Caco-2 (cell line): ENCODE measurements around the gene ARL6IP4. TPM values are rescaled to one million over a fixed set of nuclear protein-coding genes. Genes with fewer than 3 reads are reported as not detected.

Experiments
- BruUV-seq: library from RNA; stranded (reverse); fragments of 400-500 nt; replicated peaks from 2 replicates; lab custom pipeline; 2021; lab: Mats Ljungman, UMichigan
- CTCF ChIA-PET: fragments of 300-600 bp; sonication (Branson Sonifier 250); formaldehyde crosslinking; loops from one replicate; lab custom pipeline; 2022; ENCODE audit warnings: antibody characterized with exemption; lab: Charles Lee
- POLR2A ChIA-PET: fragments of 300-600 bp; sonication (Branson Sonifier 250); formaldehyde crosslinking; loops from one replicate; lab custom pipeline; 2022; ENCODE audit warnings: antibody characterized with exemption; lab: Charles Lee
- DNase-seq, 2 experiments: peaks; one replicate each; pipeline versions ENCODE4 v3.0.0 to v3.0.0-alpha.2; 2020 to 2022
- H3K27me3 ChIP-seq: replicated peaks from 2 replicates; pipeline ENCODE4 v1.6.0; 2011; ENCODE audit warnings: low read length; ENCODE audit not compliant: control insufficient read depth, insufficient read depth
- H3K36me3 ChIP-seq: 2 replicates; pipeline ENCODE4 v1.5.1; 2011; ENCODE audit warnings: low read length; ENCODE audit not compliant: control insufficient read depth, insufficient read depth
- H3K4me1 ChIP-seq: fragments of 250-450 bp; sonication (Bioruptor Pico); 2 replicates; pipeline ENCODE4 v1.5.1; 2020; ENCODE audit warnings: mild to moderate bottlenecking
- H3K4me3 ChIP-seq: 2 replicates; pipeline ENCODE4 v1.5.1; 2011; ENCODE audit warnings: low read depth, mild to moderate bottlenecking, control low read depth, low read length
- H3K9me3 ChIP-seq: fragments of 250-450 bp; sonication (Bioruptor Pico); 2 replicates; pipeline ENCODE4 v1.5.1; 2020; ENCODE audit warnings: mild to moderate bottlenecking, moderate library complexity
- H3K27ac Mint-ChIP-seq: one replicate; pipeline ENCODE4 v1.8.0; 2022; ENCODE audit warnings: mixed read lengths; ENCODE audit not compliant: unreplicated experiment
- H3K27me3 Mint-ChIP-seq: one replicate; pipeline ENCODE4 v1.8.0; 2022; ENCODE audit warnings: mixed read lengths; ENCODE audit not compliant: insufficient read depth, unreplicated experiment
- H3K36me3 Mint-ChIP-seq: one replicate; pipeline ENCODE4 v1.8.0; 2022; ENCODE audit warnings: mild to moderate bottlenecking, mixed read lengths; ENCODE audit not compliant: insufficient read depth, unreplicated experiment
- H3K4me1 Mint-ChIP-seq: one replicate; pipeline ENCODE4 v1.8.0; 2022; ENCODE audit warnings: low read depth, mixed read lengths; ENCODE audit not compliant: unreplicated experiment
- H3K4me3 Mint-ChIP-seq: one replicate; pipeline ENCODE4 v1.8.0; 2022; ENCODE audit warnings: mild to moderate bottlenecking, moderate library complexity, mixed read lengths; ENCODE audit not compliant: unreplicated experiment
- H3K9me3 Mint-ChIP-seq: one replicate; pipeline ENCODE4 v1.8.0; 2022; ENCODE audit warnings: mixed read lengths; ENCODE audit not compliant: unreplicated experiment
- intact Hi-C: fragments of 100-400 bp; cut with micrococcal nuclease; formaldehyde crosslinking; loops from one replicate; pipeline ENCODE4 v1.10.0; 2022; ENCODE audit not compliant: unreplicated experiment
- total RNA-seq: library from RNA; stranded (reverse); gene quantifications from 2 replicates; pipeline ENCODE4 v1.2.3, GENCODE V29; 2022
- TF ChIP-seq, protein P1 (sequence below), 2 experiments: fragments of 200-600 bp in 1 of 2; IDR thresholded peaks; 1 replicate in 1 of 2; 2 replicates in 1 of 2; pipeline versions ENCODE4 v1.5.1 to v1.8.0; 2011 to 2022; ENCODE audit warnings: antibody characterized with exemption in 1 of 2, control low read depth in 1 of 2, inconsistent platforms in 1 of 2, low read depth in 1 of 2, low read length in 1 of 2, mild to moderate bottlenecking in 1 of 2, moderate library complexity in 1 of 2; ENCODE audit not compliant: insufficient read depth in 1 of 2, severe bottlenecking in 1 of 2, unreplicated experiment in 1 of 2

The ARL6IP4 gene
- total RNA-seq, 1 experiment from 2014 or later = 103 TPM

DNA sequence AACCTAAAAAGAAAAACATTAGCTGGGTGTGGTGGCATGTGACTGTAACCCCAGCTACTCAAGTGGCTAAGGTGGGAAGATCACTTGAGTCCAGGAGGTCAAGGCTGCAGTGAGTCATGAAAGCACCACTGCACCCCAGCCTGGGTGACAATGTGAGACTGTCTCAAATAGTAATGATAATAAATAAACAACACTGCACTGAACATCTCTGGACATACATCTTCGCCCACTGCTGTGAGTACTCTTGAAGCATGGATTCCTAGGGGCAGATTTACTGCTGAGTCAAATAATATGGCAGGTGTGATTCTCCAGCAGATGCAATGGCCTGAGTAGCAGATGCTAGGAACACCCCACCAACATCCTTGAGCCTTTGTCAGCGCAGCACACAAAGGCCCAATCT is 37.8 kb upstream of the ARL6IP4 start:
- DNase-seq = no peak
- BruUV-seq = no TSS peak
- H3K4me3 ChIP-seq = no peak overlapping the region
- H3K27me3 ChIP-seq = no peaks in the 10 kb centered on the region
- no peaks in the 10 kb centered on the region; the same call in 1 of the 2 replicates for H3K36me3 ChIP-seq
- no peaks in the 10 kb centered on the region for H3K27me3 Mint-ChIP-seq
- H3K4me1 ChIP-seq = peaks cover 3% of the 10 kb centered on the region; the same call in 1 of the 2 replicates
- peaks cover 6% of the 10 kb centered on the region for H3K36me3 Mint-ChIP-seq
- TF ChIP-seq, protein P1, sequence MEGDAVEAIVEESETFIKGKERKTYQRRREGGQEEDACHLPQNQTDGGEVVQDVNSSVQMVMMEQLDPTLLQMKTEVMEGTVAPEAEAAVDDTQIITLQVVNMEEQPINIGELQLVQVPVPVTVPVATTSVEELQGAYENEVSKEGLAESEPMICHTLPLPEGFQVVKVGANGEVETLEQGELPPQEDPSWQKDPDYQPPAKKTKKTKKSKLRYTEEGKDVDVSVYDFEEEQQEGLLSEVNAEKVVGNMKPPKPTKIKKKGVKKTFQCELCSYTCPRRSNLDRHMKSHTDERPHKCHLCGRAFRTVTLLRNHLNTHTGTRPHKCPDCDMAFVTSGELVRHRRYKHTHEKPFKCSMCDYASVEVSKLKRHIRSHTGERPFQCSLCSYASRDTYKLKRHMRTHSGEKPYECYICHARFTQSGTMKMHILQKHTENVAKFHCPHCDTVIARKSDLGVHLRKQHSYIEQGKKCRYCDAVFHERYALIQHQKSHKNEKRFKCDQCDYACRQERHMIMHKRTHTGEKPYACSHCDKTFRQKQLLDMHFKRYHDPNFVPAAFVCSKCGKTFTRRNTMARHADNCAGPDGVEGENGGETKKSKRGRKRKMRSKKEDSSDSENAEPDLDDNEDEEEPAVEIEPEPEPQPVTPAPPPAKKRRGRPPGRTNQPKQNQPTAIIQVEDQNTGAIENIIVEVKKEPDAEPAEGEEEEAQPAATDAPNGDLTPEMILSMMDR (IDR thresholded peaks at IDR 0.05; ENCODE audit: insufficient read depth in 1 of 2, low read depth in 1 of 2, low read length in 1 of 2, severe bottlenecking in 1 of 2, unreplicated experiment in 1 of 2) = no peak
- intact Hi-C loops = no loop called here
- H3K4me3 Mint-ChIP-seq = no peak overlapping the region
- H3K9me3 Mint-ChIP-seq = no peaks in the 10 kb centered on the region
- H3K27ac Mint-ChIP-seq = no peak overlapping the region
- H3K4me1 Mint-ChIP-seq = peaks cover 5% of the 10 kb centered on the region
- ChIA-PET POLR2A (interaction anchor here (0.5 kb wide), 1 partner anchor 738 kb away, joined by 3 read pairs; no protein-coding TSS in a partner anchor), CTCF (no interaction called here)
- no peaks in the 10 kb centered on the region for H3K9me3 ChIP-seq

DNA sequence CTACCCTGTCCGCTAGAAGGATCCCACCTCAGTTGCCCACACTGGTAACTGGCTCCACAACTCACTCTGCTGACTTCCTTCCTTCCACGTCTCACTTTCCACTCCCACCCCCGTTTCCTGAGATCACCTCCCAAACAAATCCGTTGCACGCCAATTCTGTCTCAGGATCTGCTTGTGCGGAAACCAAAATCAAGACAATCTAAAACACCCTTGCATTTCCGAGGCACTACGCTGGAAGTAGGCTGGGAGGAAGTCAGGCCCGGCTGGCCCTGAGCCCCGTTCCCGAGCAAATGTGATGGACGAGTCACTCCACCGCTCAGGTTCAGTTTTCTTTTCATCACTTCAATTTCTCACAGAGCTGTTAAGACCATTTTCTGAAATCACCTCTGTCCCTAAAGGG is 37.3 kb upstream of the ARL6IP4 start:
- no peaks in the 10 kb centered on the region for H3K27me3 ChIP-seq
- no peaks in the 10 kb centered on the region for H3K9me3 ChIP-seq
- TF ChIP-seq, protein P1 (IDR thresholded peaks at IDR 0.05; ENCODE audit: insufficient read depth in 1 of 2, low read depth in 1 of 2, low read length in 1 of 2, severe bottlenecking in 1 of 2, unreplicated experiment in 1 of 2) = no peak
- DNase-seq = no peak
- Mint-ChIP-seq H3K27ac (no peak overlapping the region), H3K36me3 (peaks cover 6% of the 10 kb centered on the region), H3K4me3 (no peak overlapping the region), H3K9me3 (no peaks in the 10 kb centered on the region), H3K4me1 (peaks cover 5% of the 10 kb centered on the region), H3K27me3 (no peaks in the 10 kb centered on the region)
- no TSS peak for BruUV-seq
- intact Hi-C loops = no loop called here
- H3K36me3 ChIP-seq = no peaks in the 10 kb centered on the region; the same call in 1 of the 2 replicates
- peaks cover 3% of the 10 kb centered on the region; the same call in 1 of the 2 replicates for H3K4me1 ChIP-seq
- ChIA-PET POLR2A (no interaction called here), CTCF (no interaction called here)
- H3K4me3 ChIP-seq = no peak overlapping the region

DNA sequence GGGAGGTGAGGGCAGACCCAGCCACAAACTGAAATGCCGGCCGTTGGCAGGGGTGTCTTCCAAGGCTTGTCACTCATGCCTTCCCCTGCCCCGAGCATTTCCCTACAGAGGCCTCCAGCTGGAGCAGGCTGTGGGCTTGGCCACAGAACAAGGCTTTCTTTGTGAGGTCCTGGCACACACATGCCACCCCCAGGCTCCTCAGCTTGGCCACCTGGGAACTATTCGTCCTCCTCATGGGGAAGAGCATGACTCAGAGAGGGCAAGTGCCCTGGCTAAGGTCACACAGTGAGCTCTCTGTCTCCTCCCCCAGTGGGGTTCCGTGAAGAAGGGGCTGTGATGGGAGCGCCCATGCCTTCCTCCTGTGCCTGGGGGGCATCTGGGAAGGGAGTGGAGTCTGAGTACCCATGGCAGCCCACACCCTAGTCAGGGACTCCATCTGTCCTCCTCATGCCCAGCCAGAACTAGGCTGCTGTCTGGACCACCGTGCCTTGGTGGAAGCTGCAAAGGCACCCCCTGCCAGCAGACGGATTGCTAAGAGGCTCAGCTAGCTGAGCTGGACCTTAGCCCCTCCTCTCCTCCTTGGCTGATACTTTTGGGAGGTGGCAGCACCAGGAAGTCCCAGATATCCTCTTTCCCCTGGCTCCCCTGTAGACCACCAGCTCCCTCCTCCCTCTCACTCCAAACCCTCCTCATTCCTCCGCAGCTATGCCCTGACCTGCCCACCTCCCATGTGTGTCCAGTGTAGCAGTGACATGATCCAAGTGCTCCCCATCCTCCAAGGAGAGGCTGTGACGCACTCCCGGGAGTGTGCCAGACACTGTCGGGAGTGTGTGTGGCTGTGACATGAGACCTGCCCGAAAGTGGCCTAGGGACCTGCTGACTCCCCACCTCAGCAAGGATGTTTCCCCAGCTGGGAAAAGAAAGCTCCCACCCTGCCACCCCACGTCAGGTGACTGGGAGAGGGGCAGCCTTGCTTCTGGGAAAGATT is 35.6 kb upstream of the ARL6IP4 start:
- ChIA-PET POLR2A (no interaction called here), CTCF (interaction anchor here (0.7 kb wide), 1 partner anchor 16 kb away, joined by 4 read pairs; no protein-coding TSS in a partner anchor)
- Histone ChIP-seq H3K27me3 (no peaks in the 10 kb centered on the region), H3K4me1 (peaks cover 3% of the 10 kb centered on the region; the same call in 1 of the 2 replicates), H3K9me3 (no peaks in the 10 kb centered on the region), H3K36me3 (no peaks in the 10 kb centered on the region; the same call in 1 of the 2 replicates), H3K4me3 (no peak overlapping the region)
- Mint-ChIP-seq H3K36me3 (peaks cover 6% of the 10 kb centered on the region), H3K9me3 (no peaks in the 10 kb centered on the region), H3K27ac (no peak overlapping the region), H3K4me3 (no peak overlapping the region), H3K27me3 (no peaks in the 10 kb centered on the region), H3K4me1 (peaks cover 5% of the 10 kb centered on the region)
- TF ChIP-seq, protein P1 (IDR thresholded peaks at IDR 0.05; ENCODE audit: insufficient read depth in 1 of 2, low read depth in 1 of 2, low read length in 1 of 2, severe bottlenecking in 1 of 2, unreplicated experiment in 1 of 2) = no peak
- DNase-seq = no peak
- intact Hi-C loops = no loop called here
- BruUV-seq = no TSS peak
